ENCODE measurements around the gene MIPOL1.

MIPOL1 gene

GRCh38 chr14:37403626-37404025 is 205.9 kb downstream of the MIPOL1 start:
- no peak for DNase-seq (ENCODE audit: low read depth)
- TF ChIP-seq, protein P1, sequence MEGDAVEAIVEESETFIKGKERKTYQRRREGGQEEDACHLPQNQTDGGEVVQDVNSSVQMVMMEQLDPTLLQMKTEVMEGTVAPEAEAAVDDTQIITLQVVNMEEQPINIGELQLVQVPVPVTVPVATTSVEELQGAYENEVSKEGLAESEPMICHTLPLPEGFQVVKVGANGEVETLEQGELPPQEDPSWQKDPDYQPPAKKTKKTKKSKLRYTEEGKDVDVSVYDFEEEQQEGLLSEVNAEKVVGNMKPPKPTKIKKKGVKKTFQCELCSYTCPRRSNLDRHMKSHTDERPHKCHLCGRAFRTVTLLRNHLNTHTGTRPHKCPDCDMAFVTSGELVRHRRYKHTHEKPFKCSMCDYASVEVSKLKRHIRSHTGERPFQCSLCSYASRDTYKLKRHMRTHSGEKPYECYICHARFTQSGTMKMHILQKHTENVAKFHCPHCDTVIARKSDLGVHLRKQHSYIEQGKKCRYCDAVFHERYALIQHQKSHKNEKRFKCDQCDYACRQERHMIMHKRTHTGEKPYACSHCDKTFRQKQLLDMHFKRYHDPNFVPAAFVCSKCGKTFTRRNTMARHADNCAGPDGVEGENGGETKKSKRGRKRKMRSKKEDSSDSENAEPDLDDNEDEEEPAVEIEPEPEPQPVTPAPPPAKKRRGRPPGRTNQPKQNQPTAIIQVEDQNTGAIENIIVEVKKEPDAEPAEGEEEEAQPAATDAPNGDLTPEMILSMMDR (IDR thresholded peaks at IDR 0.05; ENCODE audit: insufficient read depth, low read depth, low read length, missing control alignments): no peak
- H3K4me3 ChIP-seq (ENCODE audit: low read length): no peak overlapping the region

DNA sequence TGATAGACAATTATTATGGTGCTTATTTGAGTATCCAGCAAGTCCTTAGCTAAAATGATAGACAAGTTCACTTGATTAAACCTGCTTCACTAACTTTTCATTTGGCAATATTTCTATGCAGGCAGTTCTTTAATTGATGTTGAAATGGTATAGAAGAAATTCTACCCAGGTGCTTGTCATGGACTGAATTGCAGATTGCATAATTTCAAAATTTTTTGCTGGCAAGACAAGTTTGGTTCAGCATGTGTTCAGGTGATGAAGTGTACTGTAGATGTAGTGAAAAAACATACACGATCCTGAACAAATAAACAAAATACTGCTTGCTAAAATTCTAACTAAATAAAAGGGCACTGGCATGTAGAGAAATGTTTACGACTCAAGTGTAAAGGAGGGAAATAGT is 208.4 kb downstream of the MIPOL1 start:
- H3K4me3 ChIP-seq (ENCODE audit: low read length): no peak overlapping the region
- TF ChIP-seq, protein P1 (IDR thresholded peaks at IDR 0.05; ENCODE audit: insufficient read depth, low read depth, low read length, missing control alignments): no peak
- DNase-seq (ENCODE audit: low read depth): peak; percentile 66

- TF ChIP-seq, protein P1 (IDR thresholded peaks at IDR 0.05; ENCODE audit: insufficient read depth, low read depth, low read length, missing control alignments): no peak
- H3K4me3 ChIP-seq (ENCODE audit: low read length): no peak overlapping the region
- no peak for DNase-seq (ENCODE audit: low read depth)
These were observed 213.5 kb downstream of the MIPOL1 start for GRCh38 chr14:37411079-37411735.

- H3K4me3 ChIP-seq (ENCODE audit: low read length): no peak overlapping the region
- TF ChIP-seq, protein P1 (IDR thresholded peaks at IDR 0.05; ENCODE audit: insufficient read depth, low read depth, low read length, missing control alignments): no peak
- DNase-seq (ENCODE audit: low read depth): no peak
These were observed 215.3 kb downstream of the MIPOL1 start for GRCh38 chr14:37413050-37413449.

- TF ChIP-seq, protein P1 (IDR thresholded peaks at IDR 0.05; ENCODE audit: insufficient read depth, low read depth, low read length, missing control alignments): no peak
- no peak overlapping the region for H3K4me3 ChIP-seq (ENCODE audit: low read length)
- DNase-seq (ENCODE audit: low read depth): no peak
These were observed 215.8 kb downstream of the MIPOL1 start for GRCh38 chr14:37413504-37414003.

DNA sequence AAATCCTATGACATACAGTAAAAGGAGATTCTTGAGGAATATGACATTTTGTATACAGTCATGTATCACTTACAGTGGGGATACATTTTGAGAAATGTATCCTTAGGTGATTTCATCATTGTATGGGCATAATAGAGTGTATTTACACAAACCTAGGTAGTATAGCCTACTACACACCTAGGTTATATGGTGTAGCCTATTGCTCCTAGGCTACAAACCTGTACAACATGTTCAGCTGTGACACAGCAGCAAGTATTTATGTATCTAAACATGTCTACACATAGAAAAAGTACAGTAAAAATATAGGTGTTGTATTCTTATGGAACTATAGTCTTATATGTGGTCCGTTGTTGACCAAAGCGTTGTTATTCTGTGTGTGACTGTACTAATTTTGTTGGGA is 218.5 kb downstream of the MIPOL1 start:
- TF ChIP-seq, protein P1 (IDR thresholded peaks at IDR 0.05; ENCODE audit: insufficient read depth, low read depth, low read length, missing control alignments): no peak
- DNase-seq (ENCODE audit: low read depth): no peak
- no peak overlapping the region for H3K4me3 ChIP-seq (ENCODE audit: low read length)

DNA sequence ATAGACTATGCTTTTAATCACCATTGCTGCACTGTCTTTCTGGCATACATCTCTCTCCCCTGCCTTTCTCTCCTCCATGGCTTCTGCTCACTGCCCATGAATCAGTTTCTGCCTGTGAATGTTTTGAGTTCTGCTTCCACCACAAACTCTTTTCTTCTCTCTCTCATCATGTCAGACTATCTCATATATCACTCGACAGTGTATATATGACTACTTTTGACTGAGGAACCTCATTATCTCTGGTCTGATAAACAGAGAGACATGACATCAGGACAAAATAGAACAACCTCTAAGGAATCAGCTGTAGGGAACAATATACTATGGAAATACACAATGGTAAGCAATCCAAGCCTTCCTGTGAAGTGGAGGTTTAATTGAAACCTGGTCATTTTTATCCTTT is 219.4 kb downstream of the MIPOL1 start:
- no peak for DNase-seq (ENCODE audit: low read depth)
- no peak overlapping the region for H3K4me3 ChIP-seq (ENCODE audit: low read length)
- TF ChIP-seq, protein P1 (IDR thresholded peaks at IDR 0.05; ENCODE audit: insufficient read depth, low read depth, low read length, missing control alignments): no peak
